HCT116 (cell line): ENCODE data around the gene CD248. TPM values are rescaled to one million over a fixed set of nuclear protein-coding genes. Genes with fewer than 3 reads are reported as not detected.

Source experiments
- ATAC-seq: fragments of 200-7000 bp; cut with Tn5 transposase; 2 replicates; pipeline ENCODE4 v1.9.1; 2020; ENCODE audit warnings: mild to moderate bottlenecking, moderate library complexity
- BruUV-seq: library from RNA; stranded (reverse); fragments of 400-500 nt; replicated peaks from 2 replicates; lab custom pipeline; 2021; lab: Mats Ljungman, UMichigan
- CTCF ChIA-PET: fragments of 300-600 bp; sonication (Branson Sonifier 250); formaldehyde crosslinking; loops from one replicate; lab custom pipeline; 2021; ENCODE audit warnings: antibody characterized with exemption; lab: Charles Lee
- POLR2A ChIA-PET: fragments of 300-600, 350-600 bp; sonication (Branson Sonifier 250); formaldehyde crosslinking; loops from one replicate; lab custom pipeline; 2021; ENCODE audit warnings: antibody characterized with exemption; lab: Charles Lee
- RAD21 ChIA-PET, 2 experiments: fragments of 300-600 bp; sonication (Branson Sonifier 250); formaldehyde crosslinking; loops; one replicate each; lab custom pipeline; 2023; ENCODE audit warnings: low total read pairs in 2 of 2; ENCODE audit not compliant: uncharacterized antibody in 2 of 2, unreplicated experiment in 2 of 2, low non-redundant PET in 1 of 2; lab: Charles Lee
- DNase-seq: peaks from one replicate; pipeline ENCODE4 v3.0.0-alpha.2; 2010; ENCODE audit warnings: low read depth, low spot score
- H2AFZ ChIP-seq: fragments of 200-600 bp; shearing (Covaris generic), sonication (generic); 2 replicates; pipeline ENCODE4 v1.6.1; 2017; ENCODE audit warnings: low read depth, mixed run types, mixed read lengths, antibody characterized with exemption, low read length; ENCODE audit not compliant: poor library complexity, severe bottlenecking
- H3K27ac ChIP-seq: 2 replicates; pipeline ENCODE4 v1.5.1; 2012; ENCODE audit warnings: low read depth, low read length
- H3K27me3 ChIP-seq: fragments of 200-600 bp; sonication (generic); 2 replicates; pipeline ENCODE4 v1.6.1; 2016; ENCODE audit warnings: mixed run types, low read length, mixed read lengths; ENCODE audit not compliant: insufficient read depth
- H3K36me3 ChIP-seq, 2 experiments: fragments of 200-500 bp in 1 of 2; fragments of 200-600 bp in 1 of 2; sonication (Bioruptor generic) in 1 of 2; sonication (generic) in 1 of 2; 2 replicates each; pipeline versions ENCODE4 v1.5.1 to v1.6.1; 2014 to 2016; ENCODE audit warnings: low read length in 2 of 2, inconsistent platforms in 1 of 2, mixed read lengths in 1 of 2, mixed run types in 1 of 2; ENCODE audit not compliant: insufficient read depth in 2 of 2, control insufficient read depth in 1 of 2
- H3K4me1 ChIP-seq, 2 experiments: fragments of 200-600 bp in 1 of 2; sonication (generic) in 1 of 2; 2 replicates each; pipeline versions ENCODE4 v1.5.1 to v1.6.1; 2012 to 2017; ENCODE audit warnings: low read length in 2 of 2, inconsistent platforms in 1 of 2, mild to moderate bottlenecking in 1 of 2, mixed read lengths in 1 of 2, mixed run types in 1 of 2, moderate library complexity in 1 of 2; ENCODE audit not compliant: insufficient read depth in 2 of 2, control insufficient read depth in 1 of 2
- H3K4me2 ChIP-seq: fragments of 200-600 bp; sonication (generic); 2 replicates; pipeline ENCODE4 v1.6.1; 2017; ENCODE audit warnings: mixed run types, low read length, mixed read lengths
- H3K4me3 ChIP-seq, 2 experiments: fragments of 200-600 bp in 1 of 2; sonication (generic) in 1 of 2; replicated peaks in 1 of 2; 2 replicates each; pipeline ENCODE4 v1.5.1; 2011 to 2016; ENCODE audit warnings: low read length in 2 of 2, control low read depth in 1 of 2, low read depth in 1 of 2, mild to moderate bottlenecking in 1 of 2, mixed read lengths in 1 of 2, mixed run types in 1 of 2
- H3K79me2 ChIP-seq: fragments of 200-600 bp; sonication (generic); 2 replicates; pipeline ENCODE4 v1.6.1; 2017; ENCODE audit warnings: mild to moderate bottlenecking, mixed run types, low read length, moderate library complexity, mixed read lengths; ENCODE audit not compliant: insufficient read depth
- H3K9ac ChIP-seq: fragments of 200-600 bp; sonication (generic); 2 replicates; pipeline ENCODE4 v1.6.1; 2016; ENCODE audit warnings: low read length, mixed read lengths
- H3K9me2 ChIP-seq: fragments of 200-600 bp; sonication (generic), shearing (Covaris generic); 2 replicates; pipeline ENCODE4 v1.6.1; 2017; ENCODE audit warnings: mixed run types, mild to moderate bottlenecking, moderate library complexity; ENCODE audit not compliant: insufficient read depth
- H3K9me3 ChIP-seq, 2 experiments: fragments of 200-500 bp in 1 of 2; fragments of 200-600 bp in 1 of 2; sonication (Bioruptor generic) in 1 of 2; sonication (generic) in 1 of 2; 2 replicates each; pipeline ENCODE4 v1.6.1; 2014 to 2017; ENCODE audit warnings: low read length in 2 of 2, mixed read lengths in 2 of 2, inconsistent platforms in 1 of 2, low read depth in 1 of 2, mild to moderate bottlenecking in 1 of 2, mixed run types in 1 of 2, moderate library complexity in 1 of 2; ENCODE audit not compliant: control insufficient read depth in 1 of 2, insufficient read depth in 1 of 2
- H4K20me1 ChIP-seq: fragments of 200-600 bp; sonication (generic), shearing (Covaris generic); 2 replicates; pipeline ENCODE4 v1.6.1; 2017; ENCODE audit warnings: mixed run types, mild to moderate bottlenecking, moderate library complexity; ENCODE audit not compliant: insufficient read depth
- CEBPB ChIP-seq: IDR thresholded peaks from 2 replicates; pipeline ENCODE4 v1.6.1; 2012; ENCODE audit warnings: low read depth
- POLR2A ChIP-seq: IDR thresholded peaks from 2 replicates; pipeline ENCODE4 v1.7.0; 2011; ENCODE audit warnings: borderline replicate concordance; ENCODE audit not compliant: insufficient read depth, insufficient read length; ENCODE audit errors: extremely low read depth
- POLR2AphosphoS5 ChIP-seq: IDR thresholded peaks from 2 replicates; pipeline ENCODE4 v1.6.1; 2011; ENCODE audit warnings: mild to moderate bottlenecking, low read depth, low read length, moderate library complexity
- intact Hi-C: fragments of 100-400 bp; cut with micrococcal nuclease; formaldehyde crosslinking; loops from 2 replicates; pipeline ENCODE4 v1.10.0; 2022
- total RNA-seq: library from RNA; stranded (reverse); gene quantifications from one replicate; pipeline ENCODE4 v1.2.1, GENCODE V29; 2021; ENCODE audit not compliant: unreplicated experiment
- TF ChIP-seq, protein P1 (sequence below): IDR thresholded peaks from 2 replicates; pipeline ENCODE4 v1.6.1; 2012

The CD248 gene
- total RNA-seq, 1 experiment from 2014 or later, result 0.32 TPM

DNA sequence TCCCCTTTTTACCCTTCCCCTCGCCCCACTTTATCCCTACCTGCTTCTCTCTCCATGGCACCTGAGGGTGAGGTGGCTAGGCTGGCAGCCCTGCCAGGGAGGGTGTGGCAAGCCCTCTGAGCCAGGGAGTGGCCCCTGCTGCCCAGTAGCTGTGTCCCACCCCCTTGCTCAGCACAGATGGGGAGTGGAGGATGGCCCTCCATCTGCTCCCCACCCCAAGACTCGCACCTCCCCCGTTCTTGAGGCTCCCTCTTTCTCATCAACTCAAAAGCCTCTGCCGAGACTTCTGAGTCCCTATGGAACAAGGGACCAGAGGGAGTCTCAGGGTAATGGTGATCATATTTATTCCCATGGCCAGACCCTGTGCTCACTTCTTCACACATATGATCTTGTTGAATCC lies 23.5 kb downstream of the CD248 start (continued):
- TF ChIP-seq POLR2A, result no peak
- no peak for TF ChIP-seq POLR2AphosphoS5
- no peak for TF ChIP-seq CEBPB

GRCh38 chr11:66292543-66293332 lies 24.1 kb downstream of the CD248 start:
- peak overlapping the region; percentile 54 to 67 for H3K4me3 ChIP-seq
- TSS peak; percentile 30 for BruUV-seq
- H3K79me2 ChIP-seq, result peaks cover 10% of the 10 kb centered on the region
- no peak overlapping the region for H2AFZ ChIP-seq
- H4K20me1 ChIP-seq, result no peaks in the 10 kb centered on the region
- RAD21 ChIA-PET, result no interaction called here
- H3K9me2 ChIP-seq, result no peaks in the 10 kb centered on the region
- CTCF ChIA-PET, result no interaction called here
- H3K9me3 ChIP-seq, result no peaks in the 10 kb centered on the region
- H3K27me3 ChIP-seq, result no peaks in the 10 kb centered on the region
- peak overlapping the region; percentile 62 for H3K9ac ChIP-seq
- TF ChIP-seq, protein P1, sequence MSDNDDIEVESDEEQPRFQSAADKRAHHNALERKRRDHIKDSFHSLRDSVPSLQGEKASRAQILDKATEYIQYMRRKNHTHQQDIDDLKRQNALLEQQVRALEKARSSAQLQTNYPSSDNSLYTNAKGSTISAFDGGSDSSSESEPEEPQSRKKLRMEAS, result no peak
- POLR2A ChIA-PET, result no interaction called here
- no peak for ATAC-seq
- peak overlapping the region; percentile 99 for H3K4me2 ChIP-seq
- H3K27ac ChIP-seq, result peak overlapping the region; percentile 58; the same call in 1 of the 2 replicates
- H3K36me3 ChIP-seq, result no peaks in the 10 kb centered on the region
- peaks cover 20 to 42% of the 10 kb centered on the region in 2 experiments for H3K4me1 ChIP-seq
- intact Hi-C loops, result no loop called here
- DNase-seq, result no peak
